Measurements from ENCODE around the gene RAB31. TPM values are rescaled to one million over a fixed set of nuclear protein-coding genes. Genes with fewer than 3 reads are reported as not detected.

The RAB31 gene
- total RNA-seq, 4 donors from 2014 or later, result 12.2 to 22.0 (median 15.6) TPM

- TF ChIP-seq POLR2A (IDR thresholded peaks at IDR 0.05) (no peak), CTCF (IDR thresholded peaks at IDR 0.05) (no peak)
- 51 to 59% methylated on average over 11 of the region's 11 CpGs for WGBS, 2 donors
- no peak overlapping the region for H3K4me3 ChIP-seq (ENCODE audit: low read depth, poor library complexity, severe bottlenecking)
- DNase-seq (ENCODE audit: low spot score in 2 of 2), result no peak
- intact Hi-C loops (cut with DNase I; ENCODE audit: low total_unique reads), result no loop called here
Measured at GRCh38 chr18:9835113-9835755, 127.1 kb downstream of the RAB31 start.

- no peak for TF ChIP-seq POLR2A (IDR thresholded peaks at IDR 0.05)
- no peak for TF ChIP-seq CTCF (IDR thresholded peaks at IDR 0.05)
- no peak overlapping the region for H3K4me3 ChIP-seq (ENCODE audit: low read depth, poor library complexity, severe bottlenecking)
- DNase-seq (ENCODE audit: low spot score in 2 of 2), result no peak
- intact Hi-C loops (cut with DNase I; ENCODE audit: low total_unique reads), result no loop called here
- 49 to 50% methylated on average over 10 of the region's 10 CpGs for WGBS, 2 donors
Measured at GRCh38 chr18:9835825-9836224, 127.7 kb downstream of the RAB31 start.

- DNase-seq (ENCODE audit: low spot score in 2 of 2), result no peak
- WGBS, 2 donors, result 42 to 54% methylated on average over 10 of the region's 10 CpGs
- TF ChIP-seq POLR2A (IDR thresholded peaks at IDR 0.05), result no peak
- TF ChIP-seq CTCF (IDR thresholded peaks at IDR 0.05), result no peak
- no peak overlapping the region for H3K4me3 ChIP-seq (ENCODE audit: low read depth, poor library complexity, severe bottlenecking)
- intact Hi-C loops (cut with DNase I; ENCODE audit: low total_unique reads), result no loop called here
Measured at GRCh38 chr18:9838144-9838877, 130.2 kb downstream of the RAB31 start.

GRCh38 chr18:9839211-9839610 is 131.1 kb downstream of the RAB31 start:
- no peak for DNase-seq (ENCODE audit: low spot score in 2 of 2)
- H3K4me3 ChIP-seq (ENCODE audit: low read depth, poor library complexity, severe bottlenecking), result no peak overlapping the region
- TF ChIP-seq CTCF (IDR thresholded peaks at IDR 0.05), result no peak
- no peak for TF ChIP-seq POLR2A (IDR thresholded peaks at IDR 0.05)
- 91 to 92% methylated on average over 8 of the region's 8 CpGs for WGBS, 2 donors
- intact Hi-C loops (cut with DNase I; ENCODE audit: low total_unique reads), result no loop called here

- no peak for DNase-seq (ENCODE audit: low spot score in 2 of 2)
- intact Hi-C loops (cut with DNase I; ENCODE audit: low total_unique reads), result no loop called here
- WGBS, 2 donors, result 83 to 85% methylated on average over 10 of the region's 10 CpGs
- no peak for TF ChIP-seq POLR2A (IDR thresholded peaks at IDR 0.05)
- TF ChIP-seq CTCF (IDR thresholded peaks at IDR 0.05), result no peak
- H3K4me3 ChIP-seq (ENCODE audit: low read depth, poor library complexity, severe bottlenecking), result no peak overlapping the region
Measured at GRCh38 chr18:9839853-9840252, 131.8 kb downstream of the RAB31 start.

Data from lower leg skin (tissue), 4 donors.